DMS 273 treated with DMSO at 0.1 percent for 48 hours (cell line): ENCODE data around the gene WFDC5.
"Not testable (repeated sequence)": the region's sequence is repeated elsewhere in the genome, so short reads cannot be mapped to it uniquely, and the experiment has no call there.

Experiments used
- DNase-seq: peaks from one replicate; lab custom pipeline; 2025; lab: John Stamatoyannopoulos, UW

Gene WFDC5

DNA sequence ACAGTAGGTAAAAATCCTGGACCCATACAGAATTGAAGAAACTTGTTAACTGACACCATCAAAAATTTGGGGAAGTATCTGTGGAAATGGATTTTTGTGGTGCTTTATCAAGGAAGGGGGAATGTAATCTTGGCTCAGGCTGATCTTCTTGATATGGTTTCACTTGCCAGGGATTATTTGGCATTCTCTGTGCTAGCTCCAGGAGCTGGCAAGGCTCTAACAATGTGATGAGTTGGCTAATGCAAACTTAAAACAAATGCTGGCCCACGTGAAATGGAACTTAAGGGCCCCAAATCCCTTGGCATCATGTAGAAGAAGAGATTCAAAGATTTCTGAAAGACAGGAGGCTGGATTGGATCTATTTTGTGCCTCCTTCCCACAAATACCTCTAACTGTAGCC, 27.2 kb downstream of the WFDC5 start:
- no peak for DNase-seq

DNA sequence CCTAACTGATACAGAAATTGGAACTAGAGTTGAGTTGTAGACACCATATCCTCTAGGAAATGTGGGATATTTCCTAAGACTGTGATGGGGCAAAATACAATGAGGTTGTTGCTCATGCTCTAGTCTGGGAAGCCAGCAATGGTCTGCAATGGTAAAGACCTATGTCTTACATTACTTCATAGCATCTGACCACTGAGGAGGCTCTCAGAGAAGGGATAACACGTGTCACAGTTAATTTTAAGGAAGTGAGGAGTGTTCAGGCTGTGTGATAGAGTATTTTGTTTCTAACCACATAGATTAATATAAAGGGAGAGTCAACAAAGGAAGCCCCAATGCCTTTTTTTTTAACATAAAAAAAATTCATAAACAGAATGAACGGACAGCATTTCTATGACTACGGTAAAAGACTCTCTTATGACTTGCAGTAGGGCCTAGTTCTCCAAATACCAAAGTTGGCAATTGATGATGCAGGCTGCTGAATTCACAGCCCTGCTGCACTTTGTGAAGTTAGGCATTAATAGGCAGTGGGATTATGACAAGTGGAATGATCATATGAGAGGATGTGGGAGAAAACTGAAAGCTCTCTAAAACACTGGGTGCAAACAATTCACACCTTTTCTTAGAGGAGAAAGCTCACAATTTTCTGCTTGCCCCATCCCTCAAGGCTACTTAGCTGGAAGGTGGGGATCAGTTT, 27.7 kb downstream of the WFDC5 start:
- DNase-seq, result no peak

DNA sequence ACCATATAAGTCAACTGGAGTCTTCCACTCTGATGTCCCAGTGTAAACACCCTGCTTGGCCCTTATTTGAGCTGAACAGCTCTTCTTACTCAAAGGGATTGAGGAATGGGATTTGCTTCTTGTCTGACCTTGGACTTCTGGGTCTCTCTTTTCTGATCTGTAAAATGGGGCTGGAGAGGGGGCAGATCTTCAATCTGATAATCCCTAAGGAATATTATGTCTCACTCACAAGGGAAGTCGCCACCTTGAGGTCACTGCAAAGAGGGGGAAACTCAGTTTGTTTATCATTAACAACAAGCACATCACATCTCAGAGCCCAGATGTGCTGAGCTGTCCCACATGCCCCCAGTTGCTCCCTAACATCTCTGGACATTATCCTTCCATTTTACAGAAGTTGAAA, 29.1 kb downstream of the WFDC5 start:
- no peak for DNase-seq

DNA sequence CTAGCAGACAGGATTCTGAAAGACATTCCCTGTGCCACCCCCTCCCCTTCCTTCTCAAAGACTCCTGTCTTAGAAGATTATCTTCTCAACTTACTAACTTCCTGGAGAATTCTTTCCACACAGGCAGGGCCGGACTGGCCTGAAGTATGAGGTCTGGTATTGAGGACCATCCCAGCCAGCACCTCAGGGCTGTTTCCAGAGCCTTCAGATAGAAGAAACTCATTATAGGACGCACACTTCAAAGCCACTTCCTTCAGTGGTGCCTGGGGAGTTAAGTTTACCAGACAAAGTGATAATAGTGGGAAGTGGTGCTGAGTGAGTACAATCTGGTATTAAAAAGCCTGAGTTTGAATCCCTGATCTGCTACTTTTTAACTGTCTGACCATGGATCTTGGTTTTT, 29.7 kb downstream of the WFDC5 start:
- no peak for DNase-seq

DNA sequence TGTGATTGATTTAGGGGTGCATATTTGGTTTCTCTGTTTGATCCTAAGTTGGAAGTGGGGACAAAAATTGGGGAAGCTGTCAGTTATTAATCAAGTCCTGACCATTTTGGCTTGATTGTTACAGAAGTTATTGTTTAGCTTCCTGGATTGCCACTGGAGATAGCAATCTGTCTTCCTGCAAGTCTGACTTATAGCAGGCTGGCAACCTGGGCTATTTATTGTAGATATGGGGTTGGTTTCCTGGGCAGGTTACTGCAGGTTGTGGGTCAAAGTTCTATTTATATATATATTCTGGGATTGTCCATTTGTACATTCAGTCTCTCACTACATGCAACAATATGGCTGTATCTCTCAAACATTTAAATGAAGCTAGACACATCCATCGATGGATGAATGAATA, 31.8 kb downstream of the WFDC5 start:
- DNase-seq, result no peak

DNA sequence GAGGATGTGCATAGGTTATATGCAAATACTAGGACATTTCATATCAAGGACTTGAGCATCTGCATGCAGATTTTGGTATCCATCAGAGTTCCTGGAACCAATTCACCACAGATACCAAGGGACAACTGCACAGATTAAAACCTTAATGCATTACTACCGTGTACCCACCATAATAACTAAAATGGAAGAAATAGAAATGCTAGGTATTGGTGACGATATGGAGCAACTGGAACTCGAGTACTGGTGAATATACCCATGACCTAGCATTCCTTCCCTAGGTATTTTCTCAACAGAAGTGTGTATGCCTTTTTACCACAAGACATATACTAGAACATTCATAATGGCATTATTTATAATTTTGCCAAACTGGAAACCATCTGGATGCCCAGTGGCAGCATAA, 32.5 kb downstream of the WFDC5 start:
- no peak for DNase-seq

DNA sequence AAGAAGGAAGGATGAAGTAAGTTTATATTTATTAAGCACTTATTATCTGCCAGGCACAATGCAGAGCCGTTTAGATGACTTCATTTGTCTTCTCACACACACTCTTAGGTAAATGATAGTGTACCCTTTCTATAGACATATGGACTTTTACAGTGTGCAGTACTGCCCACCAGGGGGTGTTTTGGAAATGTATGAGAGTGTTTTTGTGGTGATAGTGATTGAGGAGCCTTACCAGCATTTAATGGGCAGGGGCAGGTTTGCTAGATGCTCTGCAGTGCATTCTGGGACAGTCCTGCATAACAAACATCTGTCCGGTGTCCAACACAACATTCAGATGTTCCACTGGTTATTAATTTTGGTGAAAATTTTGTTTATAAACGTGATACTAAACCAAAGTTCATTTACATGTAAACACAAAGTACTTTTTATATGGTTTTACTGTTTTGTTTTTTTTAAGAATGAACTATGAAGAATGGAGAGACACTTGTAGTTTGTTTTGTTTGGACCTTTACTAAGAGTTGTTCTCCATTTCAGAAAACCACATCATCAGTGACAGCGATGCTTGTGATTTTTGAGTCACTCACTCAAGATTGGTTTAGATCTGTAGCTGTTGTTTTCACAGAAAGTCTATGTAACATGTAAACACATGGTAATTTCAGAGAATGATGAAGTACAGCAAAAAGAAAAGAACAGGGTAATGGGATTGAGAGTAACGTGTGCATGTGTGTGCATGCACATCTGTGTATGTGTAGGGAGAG, 33.9 kb downstream of the WFDC5 start:
- no peak for DNase-seq

DNA sequence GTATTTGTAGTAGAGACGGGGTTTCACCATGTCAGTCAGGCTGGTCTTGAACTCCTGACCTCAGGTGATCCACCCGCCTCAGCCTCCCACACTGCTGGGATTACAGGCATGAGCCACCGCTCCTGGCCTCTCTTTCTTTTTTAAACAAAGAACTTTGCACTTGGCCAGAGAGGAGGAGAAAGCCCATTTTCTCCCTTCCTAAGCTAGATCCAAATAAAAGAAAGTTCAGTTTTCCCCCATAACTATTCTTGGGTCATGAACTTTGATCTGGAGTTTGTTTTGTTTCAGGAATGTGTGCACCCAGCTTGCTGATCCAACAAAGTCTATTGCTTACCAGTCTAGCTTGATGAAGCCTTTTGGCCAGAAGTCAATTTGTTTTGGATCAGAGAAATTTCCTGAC, 37.4 kb downstream of the WFDC5 start:
- DNase-seq, result no peak

DNA sequence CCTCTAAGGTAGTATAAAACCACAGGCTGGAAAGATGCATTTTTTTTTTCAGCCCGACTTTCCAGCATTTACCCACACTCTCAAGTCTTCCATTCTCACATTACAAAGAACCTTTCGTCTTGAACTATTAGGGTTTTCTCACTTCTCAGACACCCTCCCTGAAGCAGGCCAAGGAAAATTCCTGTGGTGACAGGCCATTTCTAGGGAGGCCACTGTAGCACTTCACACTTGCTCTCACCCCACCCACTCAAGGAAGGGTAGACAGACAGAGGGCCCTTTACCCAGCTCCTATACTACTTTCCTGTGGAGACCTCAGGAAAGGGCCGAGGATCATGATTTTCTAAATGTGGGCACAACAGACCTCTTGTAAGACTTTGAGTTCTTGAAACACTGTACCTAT, 41.8 kb downstream of the WFDC5 start:
- DNase-seq, result no peak

DNA sequence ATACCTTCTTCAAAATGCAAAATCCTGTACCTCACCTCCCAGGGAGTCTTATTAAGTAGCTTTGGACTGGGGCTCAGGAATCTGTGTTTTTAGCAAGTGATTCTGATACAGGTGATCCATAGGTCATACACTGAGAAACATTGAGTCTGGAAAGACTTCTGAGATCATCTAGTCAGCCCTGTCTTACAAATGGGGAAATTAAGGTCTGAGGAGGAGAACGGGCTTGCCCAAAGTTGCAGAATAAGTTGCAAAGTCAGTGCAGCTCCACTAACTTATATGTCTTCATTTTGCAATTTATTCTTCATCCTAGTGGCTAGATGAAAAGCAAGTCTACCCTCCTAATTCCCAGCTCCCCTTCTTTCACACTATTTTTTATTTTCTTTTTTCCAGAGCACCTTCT, 42.9 kb downstream of the WFDC5 start:
- DNase-seq, result no peak

DNA sequence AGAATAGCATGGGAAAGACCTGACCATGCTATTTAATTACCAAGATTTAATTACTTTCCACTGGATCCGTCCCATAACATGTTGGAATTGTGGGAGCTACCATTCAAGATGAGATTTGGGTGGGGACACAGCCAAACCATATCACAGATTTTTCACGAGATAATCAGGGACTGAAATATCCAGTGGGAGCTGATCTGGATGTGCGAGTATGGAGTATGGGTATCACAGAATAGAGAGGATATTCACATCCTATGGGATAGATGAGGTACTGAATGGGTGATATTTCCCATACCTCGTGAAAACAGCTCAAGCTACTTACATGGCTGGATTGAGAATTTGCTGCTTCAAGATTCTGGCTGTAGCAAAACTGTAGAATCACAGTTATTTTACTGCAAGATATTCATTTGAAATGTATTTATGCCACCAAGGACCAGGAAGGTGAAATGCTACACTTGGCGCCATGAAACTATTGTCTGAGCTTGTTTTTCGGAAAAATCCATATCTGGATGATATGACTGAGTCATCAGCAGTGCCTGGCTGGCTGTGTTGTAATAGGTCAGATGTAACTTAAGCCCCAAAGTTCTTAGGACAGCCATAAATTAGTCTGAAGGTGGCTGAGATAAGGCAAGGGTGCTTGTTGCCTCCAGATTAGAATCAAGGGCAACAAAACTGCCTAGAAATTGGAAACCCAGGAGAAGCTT, 43.9 kb downstream of the WFDC5 start:
- DNase-seq, result no peak

DNA sequence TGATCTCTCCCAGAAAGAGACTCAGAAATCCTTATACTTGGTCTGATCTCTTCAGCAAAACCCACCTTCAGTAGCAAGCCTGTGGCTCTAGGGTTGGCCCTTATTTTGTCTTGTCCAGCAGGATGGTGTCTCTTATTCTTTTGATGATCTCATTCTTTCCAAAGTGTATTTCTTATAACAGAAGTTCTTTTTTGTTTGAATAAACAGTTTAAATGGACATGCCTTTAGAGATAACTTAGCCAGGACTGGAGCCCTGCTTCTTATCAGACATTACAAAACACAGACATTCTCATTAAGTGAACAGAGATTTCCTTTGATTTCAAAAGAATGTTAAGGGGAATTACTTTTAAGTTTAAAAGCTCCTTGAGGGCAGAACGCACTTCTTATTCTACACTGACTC, 45.7 kb downstream of the WFDC5 start:
- DNase-seq, result no peak

DNA sequence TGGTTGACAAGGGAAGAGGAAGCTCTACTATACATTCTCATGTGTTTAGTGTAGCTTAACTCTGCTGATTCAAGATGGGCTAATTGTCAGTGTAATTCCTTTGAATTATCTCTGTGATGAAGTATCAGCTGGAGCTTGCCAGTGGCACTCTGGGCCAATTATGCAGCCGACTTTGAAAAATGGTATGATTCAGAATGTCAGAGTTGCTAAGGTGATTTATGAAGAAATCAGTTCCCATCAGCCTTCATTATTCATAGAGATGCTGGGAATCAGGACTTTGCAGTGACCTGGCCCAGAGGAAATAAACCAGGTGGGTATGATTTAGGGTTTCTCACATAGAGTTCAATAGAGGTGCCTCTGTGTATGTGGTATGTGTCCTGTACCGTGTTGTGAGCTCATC, 47.4 kb downstream of the WFDC5 start:
- no peak for DNase-seq

DNA sequence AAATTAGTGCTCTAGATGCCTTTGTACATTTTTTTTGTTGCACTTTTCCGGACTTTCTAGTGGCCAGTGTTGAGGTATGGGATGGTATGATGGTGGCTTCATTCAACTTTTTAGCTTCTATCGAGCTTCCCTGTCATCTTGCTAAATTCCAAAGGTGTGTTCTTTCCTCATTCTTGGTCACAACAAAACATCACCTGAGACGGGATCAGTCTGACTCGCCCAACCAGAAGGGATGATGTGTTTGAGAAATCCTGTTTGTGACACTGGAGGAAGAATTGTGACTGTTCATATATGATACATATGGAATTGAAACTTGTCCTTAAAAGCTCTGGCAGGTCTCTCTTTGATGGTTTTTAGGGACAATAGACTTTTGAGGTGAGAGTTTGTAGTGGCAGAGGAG, 47.9 kb downstream of the WFDC5 start:
- DNase-seq, result no peak

DNA sequence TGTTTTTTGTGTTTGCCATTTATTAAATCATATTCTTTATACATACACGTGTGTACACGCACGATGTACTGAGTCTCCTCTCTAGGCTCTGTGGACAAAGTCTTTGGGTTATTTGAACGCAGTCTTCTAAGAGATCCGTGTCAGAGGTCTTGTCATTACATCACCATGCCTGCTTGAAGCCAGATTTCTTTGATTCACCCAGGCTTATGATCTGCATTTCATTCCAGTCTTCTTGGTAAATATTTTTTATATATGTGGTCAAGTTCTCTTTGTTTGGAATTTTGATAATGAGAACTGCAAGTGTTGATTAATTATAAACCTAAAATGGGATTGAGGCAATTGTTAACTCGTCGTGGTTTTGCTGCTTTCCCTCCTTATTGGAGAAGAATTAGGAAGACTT, 48.6 kb downstream of the WFDC5 start:
- DNase-seq, result no peak

DNA sequence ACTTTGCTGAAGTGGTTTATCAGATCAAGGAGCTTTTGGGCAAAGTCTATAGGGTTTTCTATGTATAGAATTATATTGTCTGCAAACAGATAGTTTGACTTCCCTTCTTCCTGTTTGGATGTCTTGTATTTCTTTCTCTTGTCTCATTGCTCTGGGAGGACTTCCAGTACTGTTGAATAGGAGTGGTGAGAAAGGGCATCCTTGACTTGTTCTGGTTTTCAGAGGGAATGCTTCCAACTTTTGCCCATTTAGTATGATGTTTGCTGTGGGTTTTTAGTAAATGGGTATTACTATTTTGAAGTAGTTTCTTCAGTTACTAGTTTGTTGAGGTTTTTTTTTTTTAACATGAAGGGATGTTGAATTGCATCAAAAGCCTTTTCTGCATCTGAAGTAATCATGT, 50.2 kb downstream of the WFDC5 start:
- no peak for DNase-seq

DNA sequence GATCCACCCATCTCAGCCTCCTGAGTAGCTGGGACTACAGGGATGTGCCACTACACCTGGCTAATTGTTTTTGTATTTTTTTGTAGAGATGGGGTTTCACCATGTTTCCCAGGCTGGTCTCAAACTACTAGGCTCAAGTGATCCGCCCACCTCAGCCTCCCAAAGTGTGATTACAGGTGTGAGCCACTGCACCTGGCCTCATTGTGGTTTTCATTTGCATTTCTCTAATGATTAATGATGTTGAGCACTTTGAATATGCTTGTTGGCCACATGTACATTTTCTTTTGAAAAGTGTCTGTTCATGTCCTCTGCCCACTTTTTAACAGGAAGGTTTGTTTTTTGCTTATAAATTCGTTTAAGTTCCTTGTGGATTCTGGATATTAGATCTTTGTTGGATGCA, 51.9 kb downstream of the WFDC5 start:
- not testable (repeated sequence) for DNase-seq

DNA sequence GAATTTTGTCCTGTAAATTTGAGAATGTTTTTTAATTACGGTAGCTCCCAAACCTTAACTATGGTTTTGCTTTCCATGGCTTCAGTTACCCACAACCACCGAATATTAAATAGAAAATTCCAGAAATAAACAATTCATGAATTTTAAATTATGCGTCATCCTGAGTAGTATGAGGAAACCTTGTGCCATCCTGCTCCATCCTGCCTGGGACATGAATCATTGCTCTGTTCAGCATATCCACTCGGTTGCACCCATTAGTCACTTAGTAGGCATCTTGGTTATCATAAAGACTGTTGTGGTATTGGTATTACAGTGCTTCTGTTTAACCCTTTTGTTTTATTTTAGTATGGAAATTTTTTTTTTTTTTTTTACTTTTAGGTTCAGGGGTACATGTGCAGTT, 53.7 kb downstream of the WFDC5 start:
- DNase-seq, result no peak

DNA sequence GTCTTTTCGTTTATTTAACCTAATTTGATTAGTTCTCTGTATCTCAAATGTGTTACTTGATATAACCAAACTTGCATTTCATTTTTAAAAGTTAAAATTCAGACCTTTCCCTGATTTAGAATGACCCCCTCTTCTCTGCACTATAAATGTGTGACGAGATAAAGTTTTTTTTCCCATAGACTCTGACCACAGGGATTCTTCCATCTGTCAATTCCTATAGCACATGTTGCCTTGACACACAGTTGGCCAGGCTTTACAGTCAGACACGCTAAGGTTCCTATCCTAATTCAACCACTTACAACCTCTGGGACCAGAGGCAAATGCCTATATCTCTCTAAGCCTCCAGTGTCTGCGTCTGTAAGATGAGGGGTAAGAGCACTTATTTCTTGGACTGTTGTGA, 54.7 kb downstream of the WFDC5 start:
- peak; percentile 17 for DNase-seq
